NCI-H748 (cell line): Measurements from ENCODE around the gene NR4A2.

ENCODE experiments used
- DNase-seq: peaks from one replicate; lab custom pipeline; 2025; ENCODE audit not compliant: unreplicated experiment; lab: John Stamatoyannopoulos, UW

NR4A2 gene

GRCh38 chr2:156340804-156341451 is 8.4 kb upstream of the NR4A2 start:
- DNase-seq, result peak; percentile 74

GRCh38 chr2:156340377-156340776 is 7.9 kb upstream of the NR4A2 start:
- no peak for DNase-seq

DNA sequence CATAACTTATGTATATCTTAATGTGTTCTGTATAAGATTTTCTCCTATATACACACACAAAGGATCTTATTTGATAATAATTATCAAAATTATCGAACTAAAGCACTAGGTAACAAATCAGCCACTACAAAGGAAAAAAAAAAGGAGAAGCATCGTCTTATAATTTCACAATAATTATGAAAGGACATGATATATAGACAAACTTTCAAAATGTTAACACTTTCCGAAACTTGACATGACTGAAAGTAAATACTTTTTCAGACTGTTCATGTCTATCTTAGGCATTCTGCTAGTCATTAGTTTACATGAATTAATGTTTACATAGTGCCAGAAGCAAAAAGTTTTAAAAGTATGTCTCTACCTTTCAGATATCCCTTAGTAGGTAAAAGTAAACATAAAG is 7.3 kb upstream of the NR4A2 start:
- no peak for DNase-seq

GRCh38 chr2:156339110-156339847 is 6.8 kb upstream of the NR4A2 start:
- peak; percentile 70 for DNase-seq

- peak; percentile 19 for DNase-seq
Measured at GRCh38 chr2:156338578-156338977, 6.1 kb upstream of the NR4A2 start.

- peak; percentile 91 for DNase-seq
Measured at GRCh38 chr2:156334496-156335478, 2.3 kb upstream of the NR4A2 start.

GRCh38 chr2:156333951-156334495 is 1.5 kb upstream of the NR4A2 start:
- peak; percentile 91 for DNase-seq

DNA sequence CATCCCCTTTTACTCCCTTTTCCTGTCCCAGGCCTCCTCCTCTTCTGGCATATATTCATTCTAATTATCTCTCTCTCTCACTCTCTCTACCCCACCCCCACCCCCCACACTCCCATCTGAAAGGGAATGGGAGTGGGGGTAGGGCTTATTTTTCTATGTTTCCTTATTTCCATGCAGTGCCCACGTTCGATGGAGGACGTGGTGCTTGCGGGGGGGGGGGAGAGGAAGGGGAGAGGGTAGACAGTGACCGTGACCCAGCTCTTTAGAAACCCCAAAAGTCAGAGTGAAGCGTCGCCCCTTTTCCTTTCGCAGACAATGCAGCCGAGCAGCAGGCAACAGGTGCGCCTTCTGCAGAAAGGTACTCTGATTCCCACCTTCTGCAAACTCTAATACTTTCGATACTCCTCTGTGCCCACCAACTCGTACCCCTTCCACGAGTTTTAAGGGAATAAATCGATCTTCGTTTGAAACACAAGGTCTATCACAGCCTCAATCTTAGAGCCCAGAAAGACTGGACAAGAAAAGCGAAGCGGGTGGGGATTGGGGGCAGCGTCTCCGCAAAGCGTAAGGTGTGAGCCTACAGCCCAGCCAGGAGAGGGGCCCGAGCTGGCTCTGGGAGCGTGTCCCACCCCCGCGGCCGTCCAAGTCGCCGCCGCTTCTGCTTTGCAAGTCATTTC is 891 bp upstream of the NR4A2 start:
- no peak for DNase-seq

- no peak for DNase-seq
Measured at GRCh38 chr2:156332284-156332533, 312 bp downstream of the NR4A2 start.

- peak; percentile 82 for DNase-seq
Measured at GRCh38 chr2:156331572-156332283, 793 bp downstream of the NR4A2 start.

- no peak for DNase-seq
Measured at GRCh38 chr2:156329927-156330726, 2.4 kb downstream of the NR4A2 start.

GRCh38 chr2:156329031-156329926 is 3.2 kb downstream of the NR4A2 start:
- no peak for DNase-seq

DNA sequence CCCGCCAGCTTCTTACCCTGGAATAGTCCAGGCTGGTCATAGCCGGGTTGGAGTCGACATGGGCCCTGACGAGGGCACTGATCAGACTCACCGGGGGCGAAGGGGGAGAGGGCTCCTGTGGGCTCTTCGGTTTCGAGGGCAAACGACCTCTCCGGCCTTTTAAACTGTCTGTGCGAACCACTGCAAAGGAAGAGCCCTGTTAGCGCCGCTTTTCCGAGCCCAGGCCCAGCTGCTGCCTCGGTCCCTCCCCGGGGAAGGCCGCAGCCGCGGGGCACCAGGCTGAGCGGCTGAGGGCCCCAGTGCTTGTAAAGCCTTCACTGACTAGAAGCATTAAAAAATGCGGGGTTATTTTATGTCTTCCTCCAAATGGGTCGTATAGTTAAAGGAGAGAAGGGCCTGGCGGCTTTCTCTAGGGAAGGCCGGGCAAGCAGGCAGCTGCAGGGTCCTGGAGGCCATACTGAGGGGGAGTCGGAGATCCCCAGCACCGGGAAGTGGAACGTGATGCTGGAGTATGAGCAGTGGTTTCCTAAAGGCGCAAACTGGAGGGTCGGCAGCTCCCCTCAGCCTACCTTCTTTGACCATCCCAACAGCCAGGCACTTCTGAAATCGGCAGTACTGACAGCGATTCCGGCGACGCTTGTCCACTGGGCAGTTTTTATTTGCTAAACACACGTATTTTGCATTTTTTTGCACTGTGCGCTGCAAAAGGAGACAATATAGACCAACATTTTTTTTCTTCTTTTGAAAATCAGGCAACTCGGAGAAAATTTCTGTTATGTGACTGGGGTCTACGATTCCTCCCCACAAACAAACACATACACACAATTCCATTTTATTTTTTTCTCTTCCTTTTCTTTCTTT is 4.5 kb downstream of the NR4A2 start:
- no peak for DNase-seq

GRCh38 chr2:156326526-156327095 is 5.9 kb downstream of the NR4A2 start:
- no peak for DNase-seq

DNA sequence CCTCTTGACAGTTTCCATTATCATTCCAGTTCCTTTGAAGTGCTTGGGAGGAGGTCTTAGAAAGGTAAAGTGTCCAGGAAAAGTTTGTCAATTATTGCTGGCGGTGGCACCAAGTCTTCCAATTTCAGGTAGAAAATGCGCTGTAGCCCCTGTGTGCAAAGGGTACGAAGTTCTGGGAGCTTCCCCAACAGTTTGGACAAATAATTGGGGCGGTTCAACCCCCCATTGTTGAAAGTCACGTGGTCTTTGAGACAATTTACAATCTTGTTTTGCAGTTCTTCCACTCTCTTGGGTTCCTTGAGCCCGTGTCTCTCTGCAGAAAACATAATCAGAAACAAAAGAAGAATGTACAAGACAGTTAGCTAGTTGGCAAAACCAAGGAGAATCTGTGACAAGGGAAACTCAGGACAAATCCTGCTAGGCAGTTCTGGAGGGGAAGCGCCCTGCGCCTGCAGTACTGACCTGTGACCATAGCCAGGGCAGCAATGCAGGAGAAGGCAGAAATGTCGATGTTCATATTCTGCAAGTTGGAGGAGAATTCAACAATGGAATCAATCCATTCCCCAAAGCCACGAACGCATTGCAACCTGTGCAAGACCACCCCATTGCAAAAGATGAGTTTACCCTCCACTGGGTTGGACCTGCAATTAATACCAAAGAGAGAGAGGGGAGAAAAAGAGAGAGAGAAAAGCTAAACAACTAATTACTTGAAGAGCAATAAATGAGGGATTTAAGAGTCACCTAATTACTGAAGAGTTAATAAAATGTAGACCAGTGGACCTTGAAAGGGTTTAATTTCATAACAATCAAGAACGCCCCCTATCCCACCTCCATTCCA is 6.6 kb downstream of the NR4A2 start:
- no peak for DNase-seq

- no peak for DNase-seq
Measured at GRCh38 chr2:156323754-156324153, 8.8 kb downstream of the NR4A2 start.
